Activated CD4-positive, CD25-positive, alpha-beta regulatory T cell treated with anti-CD3 and anti-CD28 coated beads, Interleukin-2, amount 50 U/mL, for 24 hours (primary cell): Measurements from ENCODE around the gene RPRD1A.

Source experiments
- ATAC-seq, 2 donors: fragments of 150-1000 bp; cut with Tn5 transposase; one replicate each; pipeline ENCODE4 v1.10.0; 2021; ENCODE audit warnings: mild to moderate bottlenecking in 1 of 2, moderate library complexity in 1 of 2

The RPRD1A gene

GRCh38 chr18:36025025-36025424 is 42.3 kb downstream of the RPRD1A start:
- ATAC-seq = no peak

GRCh38 chr18:36024241-36024640 is 43.1 kb downstream of the RPRD1A start:
- ATAC-seq = peak; percentile 27 to 38

GRCh38 chr18:36023336-36023735 is 44.0 kb downstream of the RPRD1A start:
- ATAC-seq = no peak

GRCh38 chr18:36020174-36020711 is 47.1 kb downstream of the RPRD1A start:
- ATAC-seq = no peak

- ATAC-seq = no peak
Observed at GRCh38 chr18:36017232-36017631, 50.1 kb downstream of the RPRD1A start.

GRCh38 chr18:36015629-36016028 is 51.7 kb downstream of the RPRD1A start:
- ATAC-seq = no peak

GRCh38 chr18:36012891-36013290 is 54.5 kb downstream of the RPRD1A start:
- no peak for ATAC-seq

- ATAC-seq = no peak
Observed at GRCh38 chr18:36009214-36009613, 58.1 kb downstream of the RPRD1A start.

GRCh38 chr18:36006997-36007396 is 60.4 kb downstream of the RPRD1A start:
- no peak for ATAC-seq

GRCh38 chr18:35999925-36000324 is 67.4 kb downstream of the RPRD1A start:
- no peak for ATAC-seq

- no peak for ATAC-seq
Observed at GRCh38 chr18:35998967-35999366, 68.4 kb downstream of the RPRD1A start.

GRCh38 chr18:35993013-35993412 is 74.3 kb downstream of the RPRD1A start:
- ATAC-seq = no peak

GRCh38 chr18:35991696-35992095 is 75.7 kb downstream of the RPRD1A start:
- no peak for ATAC-seq

GRCh38 chr18:35983818-35984217 is 83.5 kb downstream of the RPRD1A start:
- no peak for ATAC-seq

GRCh38 chr18:35983147-35983546 is 84.2 kb downstream of the RPRD1A start:
- ATAC-seq = no peak

- no peak for ATAC-seq
Observed at GRCh38 chr18:35982409-35983114, 84.8 kb downstream of the RPRD1A start.

GRCh38 chr18:35979112-35979511 is 88.2 kb downstream of the RPRD1A start:
- ATAC-seq = no peak

- ATAC-seq = no peak
Observed at GRCh38 chr18:35974181-35974580, 93.2 kb downstream of the RPRD1A start.

- ATAC-seq = no peak
Observed at GRCh38 chr18:35973650-35974049, 93.7 kb downstream of the RPRD1A start.

GRCh38 chr18:35972197-35973000 is 95.0 kb downstream of the RPRD1A start, which contains the start of gene RMP24:
TSS of gene RMP24 (plus strand) at chr18:35972679.
- peak; percentile 89 for ATAC-seq

GRCh38 chr18:35971661-35972196 is 95.6 kb downstream of the RPRD1A start:
- peak in 1 of 2 donors; percentile 1 for ATAC-seq

- ATAC-seq = no peak
Observed at GRCh38 chr18:35969676-35970075, 97.7 kb downstream of the RPRD1A start.

- ATAC-seq = no peak
Observed at GRCh38 chr18:35968278-35968880, 99.0 kb downstream of the RPRD1A start.
